Adipose tissue (tissue), 3 donors: ENCODE results near the gene KAT2A. TPM values are rescaled to one million over a fixed set of nuclear protein-coding genes. Genes with fewer than 3 reads are reported as not detected.

Source experiments
- H3K27ac ChIP-seq: one replicate; pipeline ENCODE4 v1.5.1; 2013; ENCODE audit warnings: low read depth, low read length
- WGBS, 3 donors: extraction: QIAGEN DNeasy Blood & Tissue Kit; methylation state at CpG; one replicate each; pipeline ENCODE4 v1.1.7; 2013; 5-methylcytosine and 5-hydroxymethylcytosine counted together
- polyA plus RNA-seq, 3 donors: library from polyadenylated mRNA; stranded (reverse); fragments of 200-250 nt; gene quantifications; one replicate each; pipeline ENCODE4 v1.2.3, GENCODE V29; 2013
- donor health status: healthy with polysubstance abuse.
- donor health status: Bipolar disorder and iron deficiency.
- donor health status: healthy.

Gene KAT2A
- polyA plus RNA-seq, 3 donors, result 37.5 to 57.1 (median 40.9) TPM

DNA sequence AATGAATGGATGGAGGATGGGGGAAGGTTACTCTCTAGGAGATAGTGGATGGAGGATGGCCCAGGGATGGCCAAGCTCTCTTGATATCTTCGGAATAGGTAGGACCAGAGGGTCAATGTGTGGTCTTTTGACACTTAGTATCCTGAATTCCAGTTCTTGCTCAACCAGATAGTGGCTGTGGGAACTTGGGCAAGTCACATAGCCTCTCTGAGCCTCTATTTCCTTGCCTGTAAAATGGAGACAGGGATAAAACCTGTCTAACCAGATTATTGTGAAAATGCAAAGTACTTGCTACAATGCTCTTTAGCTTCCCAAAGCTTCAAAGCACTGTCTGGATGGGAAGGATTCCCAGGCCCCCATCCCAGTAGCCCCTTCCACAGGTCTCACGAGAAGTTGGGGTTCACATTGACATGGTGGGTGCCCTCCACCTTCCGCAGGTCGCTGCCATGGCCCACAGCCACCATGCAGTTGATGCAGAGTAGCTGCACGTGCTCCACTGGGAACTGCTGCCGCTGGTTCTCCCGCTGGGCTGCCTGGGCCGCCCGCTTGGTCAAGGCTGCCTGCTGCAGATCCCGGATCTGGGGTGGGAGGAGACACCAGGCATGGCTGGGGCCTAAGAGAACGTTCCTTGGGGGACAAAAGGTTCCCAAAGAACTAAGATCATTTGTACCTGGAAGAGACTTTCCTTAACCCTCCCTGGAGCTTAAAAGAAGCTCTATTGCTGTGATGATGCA is 17.8 kb downstream of the KAT2A start:
- H3K27ac ChIP-seq, result no peak overlapping the region
- 84 to 90% (median 87%) methylated on average over 11 of the region's 11 CpGs for WGBS, 3 donors

DNA sequence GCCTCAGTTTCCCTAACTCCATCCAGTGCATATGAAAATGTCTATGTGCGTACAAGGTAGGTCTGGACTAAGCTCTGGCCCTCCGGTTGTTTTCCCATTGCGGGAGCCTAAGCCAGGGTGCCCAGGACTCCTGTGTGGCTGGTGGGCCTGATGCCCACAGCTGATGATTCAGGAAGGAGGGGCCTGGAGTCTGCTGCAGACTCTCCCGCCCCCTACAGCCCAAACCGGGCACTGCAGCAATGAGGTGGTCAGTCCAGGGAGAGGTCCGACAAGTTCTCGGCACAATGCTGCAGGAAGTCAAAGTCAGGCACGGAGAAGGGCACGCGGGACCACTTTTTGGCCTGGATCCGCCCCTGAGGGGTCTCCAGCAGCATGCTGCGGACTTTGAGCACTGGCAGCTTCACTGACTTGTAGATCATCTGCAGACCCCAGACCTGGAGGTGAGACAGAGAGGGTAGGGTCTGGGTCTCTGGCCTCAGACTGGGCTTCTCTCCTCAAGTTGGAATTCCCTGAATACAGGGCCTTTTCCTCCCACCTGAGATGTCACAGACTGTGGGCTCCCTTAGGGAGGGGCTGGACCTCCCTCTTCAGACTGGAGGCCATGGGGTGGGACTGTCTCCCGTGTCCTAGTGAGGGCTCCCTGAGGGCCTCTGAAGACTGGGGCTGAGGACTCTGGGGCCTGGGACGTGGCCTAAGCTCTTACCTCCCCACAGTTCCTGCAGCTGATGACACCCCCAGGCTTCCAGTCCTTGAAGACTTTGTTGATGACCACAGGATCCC is 19.5 kb downstream of the KAT2A start:
- WGBS, 3 donors, result 41 to 46% (median 44%) methylated on average over 14 of the region's 14 CpGs

DNA sequence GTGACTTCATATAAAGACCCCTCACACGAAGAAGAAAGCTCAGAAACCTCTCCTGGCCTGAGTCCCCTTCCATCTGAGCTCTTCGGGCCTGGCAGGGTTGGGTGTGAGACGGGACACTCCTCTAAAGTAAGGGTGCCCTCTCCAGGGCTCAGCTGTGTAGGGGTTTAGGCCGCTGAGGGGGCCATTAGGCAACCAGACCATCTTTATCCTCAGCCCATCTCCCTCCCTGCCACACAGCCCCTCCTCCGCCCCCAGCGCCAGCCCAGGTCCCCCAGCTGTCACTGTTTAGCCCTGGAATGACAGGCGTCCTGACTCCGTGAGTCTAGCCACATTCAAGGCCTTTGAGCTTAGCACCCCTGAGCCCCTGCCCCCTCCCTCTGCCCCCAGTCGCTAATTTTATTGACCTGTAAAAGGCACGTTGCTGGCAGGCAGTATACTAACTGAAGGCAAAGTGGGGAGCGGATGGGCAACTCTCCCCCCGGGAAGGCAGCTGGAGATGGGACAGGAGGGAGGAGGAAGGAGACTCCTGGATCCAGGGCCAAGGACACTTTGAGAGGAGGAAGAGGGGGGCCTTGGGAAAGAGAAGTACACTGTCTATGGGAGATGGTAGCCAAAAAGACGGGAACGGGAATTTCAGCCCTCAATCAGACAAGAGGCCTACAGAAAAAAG is 22.3 kb downstream of the KAT2A start:
- no peak overlapping the region for H3K27ac ChIP-seq
- 67 to 73% (median 71%) methylated on average over 14 of the region's 14 CpGs for WGBS, 3 donors

More for the DNA sequence above, 19.5 kb downstream of the KAT2A start:
- H3K27ac ChIP-seq, result no peak overlapping the region

DNA sequence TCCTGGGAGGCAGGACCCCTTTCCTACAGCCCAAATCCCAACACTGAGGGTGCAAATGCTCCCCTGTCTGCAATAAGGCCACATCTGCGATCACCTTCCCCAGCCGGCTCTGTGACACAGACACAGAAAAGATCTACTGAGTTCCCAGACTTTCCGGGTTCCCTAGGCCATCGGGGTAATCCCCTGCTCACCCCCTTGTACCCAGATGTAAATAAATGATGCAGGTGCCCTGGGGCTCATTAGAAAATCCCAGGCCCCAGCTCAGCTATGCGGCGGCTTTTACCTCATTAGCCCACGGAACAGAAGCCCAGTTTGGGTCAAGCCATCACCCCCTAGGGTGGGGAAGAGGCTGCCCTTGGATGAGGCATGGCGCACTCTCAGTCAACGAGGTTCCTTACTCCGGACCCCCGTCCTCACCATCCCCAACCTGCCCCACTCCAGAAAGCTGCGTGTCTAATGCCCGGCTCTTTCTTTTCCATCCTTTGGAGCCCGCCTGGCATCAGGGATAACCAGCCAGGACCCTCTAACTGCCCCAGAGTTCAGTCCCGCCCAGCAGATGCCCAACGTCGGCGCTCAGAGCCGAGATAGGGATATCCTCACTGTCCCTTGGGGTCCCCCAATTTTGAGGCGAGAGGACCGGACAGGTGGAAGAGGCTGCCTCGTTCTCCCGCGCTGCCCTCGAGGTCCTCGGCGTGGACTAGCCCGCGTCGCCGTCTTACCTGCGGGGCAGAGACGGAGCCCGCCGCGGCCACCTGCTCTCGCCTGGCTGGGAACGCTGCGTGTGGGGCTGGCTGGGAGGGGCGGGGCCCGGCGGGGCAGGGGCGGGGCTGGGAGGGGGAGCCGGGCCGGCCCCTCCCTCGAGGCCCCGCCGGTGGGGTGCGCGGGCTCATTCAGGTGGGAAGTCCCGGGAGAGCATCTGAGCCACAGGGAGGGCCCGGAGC is 23.2 kb downstream of the KAT2A start, which contains the start of gene ZNF385C:
Gene ZNF385C, minus strand, starts transcription at position 783 of the 941 bp plus-strand sequence. CDS start 35,417 bp downstream, outside the sequence.
- WGBS, 3 donors, result 11 to 16% (median 13%) methylated on average over 39 to 52 of the region's 52 CpGs
- no peak within 1 kb of the TSS for H3K27ac ChIP-seq

DNA sequence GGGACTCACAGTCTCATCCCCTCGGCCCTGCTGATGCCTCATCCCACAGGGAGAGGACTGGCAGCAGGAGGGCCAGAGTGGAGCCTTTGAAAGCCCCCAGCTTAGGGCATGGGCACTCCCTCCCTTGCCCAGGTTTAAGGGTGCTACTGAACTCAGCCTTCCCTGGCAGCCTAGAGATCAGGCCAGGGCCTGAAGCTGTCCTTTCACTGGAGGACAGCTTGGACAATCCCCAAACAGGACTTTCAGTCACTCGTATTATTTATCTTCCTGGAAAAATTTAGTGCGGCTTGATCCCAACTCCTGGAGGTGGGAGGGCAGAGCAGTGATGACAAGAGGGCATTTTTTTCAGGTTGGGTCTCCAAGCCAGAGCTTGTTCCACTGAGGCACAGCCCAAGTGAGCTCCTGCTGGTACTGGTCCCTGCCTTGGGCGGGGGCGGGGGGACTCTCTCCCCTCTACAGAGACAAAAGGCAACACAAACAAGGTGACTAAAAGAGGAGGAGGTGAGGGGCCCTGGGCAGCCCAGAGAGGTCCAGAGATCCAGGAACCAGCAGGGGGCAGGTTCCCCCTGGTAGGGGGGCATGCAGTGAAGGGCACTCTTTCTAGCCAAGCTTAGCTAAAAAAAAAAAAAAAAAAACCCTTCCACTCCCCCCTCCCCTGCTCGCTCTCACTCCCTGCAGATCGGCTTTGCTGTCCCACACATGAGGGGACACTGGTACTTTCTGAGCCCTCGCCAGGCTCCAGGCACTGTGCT is 24.6 kb downstream of the KAT2A start:
- H3K27ac ChIP-seq, result no peak overlapping the region
- 69 to 78% (median 70%) methylated on average over 8 of the region's 8 CpGs for WGBS, 3 donors

DNA sequence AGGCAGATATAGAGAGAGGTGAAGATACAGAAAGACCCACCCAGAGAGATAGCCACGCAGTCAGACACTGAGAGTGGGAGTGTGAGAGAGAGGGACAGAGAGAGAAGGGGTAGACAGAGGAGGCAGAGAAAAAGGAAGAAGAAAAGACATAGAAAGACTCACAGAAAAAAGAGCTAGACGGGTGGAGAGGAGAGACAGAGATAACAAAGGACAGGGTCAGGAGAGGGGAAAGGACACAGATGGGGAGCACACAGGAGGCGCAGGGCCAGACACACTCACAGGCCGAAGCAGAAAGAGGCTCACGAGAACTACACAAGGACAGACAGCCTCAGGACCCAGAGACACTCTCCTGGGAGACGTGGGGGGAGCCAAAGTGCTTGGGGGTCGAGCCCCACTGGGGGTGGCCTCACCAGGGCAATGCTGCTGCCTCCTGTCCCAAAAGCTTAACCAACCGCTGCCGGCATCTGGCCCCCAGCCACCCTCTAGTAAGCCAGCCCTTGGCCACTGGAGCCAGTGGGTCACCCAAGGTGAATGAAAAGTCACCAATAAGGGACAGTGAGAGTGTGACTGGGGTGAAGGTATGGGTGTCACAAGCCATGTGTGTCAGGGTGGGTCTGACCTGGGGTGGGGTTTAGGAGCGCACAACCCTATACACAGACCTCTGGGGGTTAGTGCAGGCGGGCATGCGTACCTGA is 26.6 kb downstream of the KAT2A start:
- no peak overlapping the region for H3K27ac ChIP-seq
- 87 to 92% (median 88%) methylated on average over 12 of the region's 12 CpGs for WGBS, 3 donors

DNA sequence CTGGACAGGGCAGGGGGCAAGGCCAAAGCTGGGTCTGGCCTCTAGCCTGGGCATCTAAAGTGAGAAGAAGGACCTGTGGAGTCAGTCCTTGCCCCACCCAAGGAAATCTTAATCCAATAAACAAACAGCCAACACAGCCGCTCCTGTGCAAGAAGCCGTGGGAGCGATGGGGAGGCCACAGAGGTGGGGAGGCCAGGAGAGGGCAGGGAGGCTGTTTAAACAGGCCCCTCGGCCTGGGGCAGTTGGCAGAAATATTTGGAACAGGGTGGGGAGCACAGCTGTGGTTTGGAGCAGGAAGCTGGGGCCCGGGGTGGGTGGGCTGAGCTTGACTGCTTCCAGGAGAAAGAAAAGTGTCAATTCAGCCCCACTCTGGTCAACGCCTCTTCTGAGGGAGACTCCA is 28.2 kb downstream of the KAT2A start:
- 56 to 76% (median 60%) methylated on average over 6 of the region's 6 CpGs for WGBS, 3 donors
- H3K27ac ChIP-seq, result no peak overlapping the region

DNA sequence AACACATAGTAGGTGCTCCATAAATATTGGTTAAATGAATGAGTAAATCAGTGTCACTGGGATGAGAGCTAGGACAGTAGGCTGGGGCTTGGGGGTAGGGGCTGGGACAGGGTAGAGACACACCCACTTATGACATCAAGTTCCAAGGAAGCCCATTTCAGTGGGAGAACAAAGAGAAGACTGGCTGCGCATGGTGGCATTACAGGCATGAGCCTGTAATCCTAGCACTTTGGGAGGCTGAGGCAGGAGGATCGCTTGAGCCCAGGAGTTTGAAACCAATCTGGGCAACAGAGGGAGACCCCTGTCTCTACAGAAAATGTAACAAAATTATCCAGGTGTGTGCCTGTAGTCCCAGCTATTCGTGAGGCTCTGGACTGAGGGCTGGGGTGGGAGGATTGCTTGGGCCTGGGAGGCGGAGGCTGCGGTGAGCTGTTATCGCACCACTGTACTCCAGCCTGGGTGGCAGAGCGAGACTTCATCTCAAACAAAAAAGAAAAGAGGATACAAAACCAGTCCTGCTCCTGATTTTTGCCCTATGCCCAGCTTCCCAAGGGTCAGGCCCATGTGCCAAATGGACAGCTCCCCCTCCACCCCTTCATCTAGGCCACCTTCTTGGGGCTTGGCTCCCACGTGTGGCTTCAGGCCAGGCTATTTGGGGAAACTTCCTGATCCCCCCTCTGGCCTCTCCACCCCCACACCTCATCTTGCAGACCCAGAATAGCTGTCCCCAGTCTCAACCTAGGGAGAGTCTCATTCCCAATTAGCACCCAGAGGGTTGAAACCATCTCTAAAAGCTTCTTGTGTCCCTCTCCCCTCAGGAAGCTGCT is 30.0 kb downstream of the KAT2A start:
- WGBS, 3 donors, result 86 to 89% (median 87%) methylated on average over 8 of the region's 8 CpGs
- H3K27ac ChIP-seq, result no peak overlapping the region

DNA sequence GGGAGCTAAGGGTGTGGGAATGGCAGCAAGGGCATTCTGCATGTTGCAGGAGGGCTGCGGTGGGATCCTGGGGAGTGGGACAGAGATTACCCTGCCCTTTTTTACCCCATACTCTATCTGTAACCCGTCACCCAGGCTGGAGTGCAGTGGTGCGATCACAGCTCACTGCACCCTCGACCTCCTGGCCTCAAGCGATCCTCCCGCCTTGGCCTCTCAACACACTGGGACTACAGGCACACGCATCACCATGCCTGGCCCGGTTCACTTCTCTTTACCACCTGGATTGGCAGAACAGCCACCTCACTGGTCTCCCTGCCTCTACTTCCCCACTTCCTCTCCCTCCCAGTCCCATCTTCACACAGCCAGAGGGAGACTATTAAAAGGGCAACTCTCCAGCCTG is 32.4 kb downstream of the KAT2A start:
- H3K27ac ChIP-seq, result no peak overlapping the region
- 86 to 91% (median 87%) methylated on average over 8 of the region's 8 CpGs for WGBS, 3 donors

DNA sequence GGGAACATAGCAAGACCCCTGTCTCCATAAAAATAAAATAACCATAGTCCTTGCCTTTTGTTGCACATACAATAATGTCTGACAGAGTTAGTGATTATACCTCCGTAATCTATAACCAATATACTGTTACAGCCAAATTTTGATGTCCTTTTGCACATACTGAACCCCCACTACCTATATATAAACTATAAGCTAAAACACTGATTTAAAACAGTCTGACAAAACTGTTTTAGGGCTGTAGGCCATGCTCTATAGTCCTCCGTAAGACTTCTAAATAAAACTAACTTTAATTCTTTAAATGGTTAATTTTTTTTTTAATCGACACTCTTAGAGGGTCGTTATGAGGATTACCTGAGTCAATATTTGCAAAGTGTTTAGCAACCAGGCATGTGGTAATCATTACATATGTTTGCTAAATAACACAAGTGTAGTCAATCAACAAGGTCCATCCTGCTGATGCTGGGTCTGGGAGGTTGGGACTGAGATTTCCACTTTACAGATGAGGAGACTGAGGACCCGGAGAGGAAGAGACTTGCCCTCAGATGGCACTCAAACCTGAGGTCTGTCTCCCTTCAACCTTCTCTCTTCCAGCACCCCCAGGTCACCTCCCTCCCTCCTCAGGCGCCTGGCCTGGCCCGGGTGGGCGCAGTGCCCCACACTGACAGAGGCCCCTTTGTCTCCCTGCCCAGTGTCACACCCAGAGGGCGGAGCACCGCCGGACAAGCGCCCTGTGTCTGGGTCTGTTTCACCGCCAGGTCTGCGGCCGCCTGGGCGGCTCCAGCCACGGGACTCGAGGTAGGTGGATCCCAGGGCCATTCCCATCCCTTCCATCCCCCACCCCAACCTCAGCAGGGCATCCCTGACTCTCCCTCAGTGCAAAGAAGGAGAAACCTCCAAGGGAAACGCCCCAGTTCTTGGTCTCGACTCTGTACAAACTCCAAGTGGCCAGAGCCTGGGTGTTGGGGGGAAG is 33.1 kb downstream of the KAT2A start:
- 36 to 75% (median 68%) methylated on average over 20 of the region's 20 CpGs for WGBS, 3 donors
- no peak overlapping the region for H3K27ac ChIP-seq

DNA sequence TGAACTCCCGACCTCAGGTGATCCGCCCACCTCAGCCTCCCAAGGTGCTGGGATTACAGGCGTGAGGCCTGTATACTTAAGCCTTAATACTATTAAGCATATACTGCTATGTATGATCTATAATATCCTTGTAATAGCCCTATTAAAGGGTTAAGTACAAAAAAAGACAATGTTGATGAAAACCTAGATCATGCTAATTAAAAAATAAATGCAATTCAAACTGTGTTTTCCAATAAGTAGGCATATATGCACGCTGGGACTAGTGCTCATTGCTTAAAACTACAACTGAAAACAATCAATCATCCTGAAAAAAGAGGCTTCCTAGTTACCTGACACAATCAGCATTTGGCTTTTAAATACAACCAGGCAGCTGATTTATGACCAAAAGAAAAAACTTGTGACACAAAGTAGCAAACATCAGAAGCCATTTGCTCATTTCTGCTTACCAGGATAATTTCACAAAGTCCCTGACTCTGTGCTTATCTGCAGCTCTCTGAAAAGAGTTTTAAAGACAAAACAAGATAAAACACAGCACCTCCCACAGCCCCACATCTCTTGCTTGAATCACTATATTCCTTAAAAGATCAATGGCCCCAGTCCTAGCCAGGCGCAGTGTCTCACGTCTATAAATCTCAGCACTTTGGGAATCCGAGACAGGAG is 34.0 kb downstream of the KAT2A start:
- WGBS, 3 donors, result 71 to 82% (median 79%) methylated on average over 7 of the region's 7 CpGs
- H3K27ac ChIP-seq, result no peak overlapping the region

DNA sequence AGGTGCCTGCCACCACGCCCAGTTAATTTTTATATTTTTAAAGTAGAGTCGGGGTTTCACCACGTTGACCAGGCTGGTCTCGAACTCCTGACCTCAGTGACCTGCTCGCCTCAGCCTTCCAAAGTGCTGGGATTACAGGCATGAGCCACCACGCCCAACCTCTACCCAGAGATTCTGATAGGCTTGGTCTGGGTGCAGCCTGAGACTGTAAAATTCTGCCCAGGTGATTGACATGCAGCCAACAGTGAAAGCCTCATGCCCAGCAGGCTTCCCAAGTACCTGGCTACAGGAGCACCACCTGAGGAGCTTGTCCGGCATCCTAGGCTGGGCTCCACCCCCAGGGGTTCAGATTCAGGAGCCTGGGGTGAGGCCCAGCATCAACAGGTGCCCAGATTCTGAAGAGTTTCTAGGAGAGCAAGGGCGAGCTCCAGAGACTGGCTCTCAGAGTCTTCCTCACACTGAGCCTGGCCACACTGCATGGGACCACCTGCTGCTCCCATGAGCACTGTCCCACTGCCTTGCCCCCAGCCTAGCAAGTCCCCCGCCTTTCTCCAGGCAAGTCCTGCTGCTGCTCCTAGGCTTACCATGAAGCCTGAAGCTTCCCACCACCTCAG is 39.5 kb downstream of the KAT2A start:
- no peak overlapping the region for H3K27ac ChIP-seq
- WGBS, 3 donors, result 85 to 88% (median 86%) methylated on average over 9 of the region's 9 CpGs

DNA sequence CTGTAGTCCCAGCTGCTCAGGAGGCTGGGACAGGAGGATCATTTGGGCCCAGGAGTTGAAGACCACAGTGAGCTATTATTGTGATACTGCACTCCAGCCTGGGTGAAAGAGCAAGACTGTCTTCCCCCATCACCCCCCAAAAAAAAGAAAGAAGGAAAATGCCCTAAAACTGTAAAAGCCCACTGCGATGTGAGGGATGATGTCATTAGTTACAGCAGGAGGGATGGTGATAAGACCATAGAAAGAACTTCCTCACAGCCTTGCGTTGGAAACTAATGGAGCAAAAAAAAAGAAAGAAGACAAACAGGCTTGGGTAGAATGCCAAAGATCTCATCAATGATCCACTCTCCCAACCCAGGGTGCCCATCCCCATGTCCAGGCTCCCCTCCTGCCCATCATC is 41.6 kb downstream of the KAT2A start:
- H3K27ac ChIP-seq, result no peak overlapping the region
- 75 to 84% (median 79%) methylated on average over 2 of the region's 2 CpGs for WGBS, 3 donors

DNA sequence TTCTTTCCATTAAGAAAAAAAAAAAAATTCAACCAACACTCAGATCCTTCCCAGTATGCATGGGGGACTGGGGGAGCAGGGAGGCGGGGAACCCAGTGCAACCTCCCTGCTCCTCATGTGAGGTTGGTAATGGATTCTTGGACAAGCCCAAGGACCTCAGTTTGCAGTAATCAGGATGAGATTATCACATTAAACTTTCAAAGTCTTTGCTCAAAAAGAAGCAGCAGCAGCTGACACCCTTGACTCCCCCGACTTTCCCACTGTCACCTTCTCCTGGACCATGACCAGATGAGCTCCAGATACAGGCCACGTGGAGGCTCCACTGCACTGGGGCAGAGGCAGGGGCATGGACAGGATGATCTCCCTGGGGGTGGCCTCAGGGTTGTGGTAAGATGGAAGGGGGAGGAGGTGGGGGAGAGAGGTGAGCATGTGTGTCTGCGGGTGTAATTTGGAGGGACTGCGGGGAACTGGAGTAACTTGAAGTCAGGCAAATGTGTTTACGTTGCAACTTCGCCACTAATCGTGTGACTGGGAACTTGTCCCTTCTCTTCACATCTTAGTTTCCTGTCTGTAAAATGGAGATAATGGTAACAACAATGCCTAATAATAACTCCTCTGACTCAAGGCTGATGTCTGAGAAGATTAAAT is 42.6 kb downstream of the KAT2A start:
- WGBS, 3 donors, result 54 to 78% (median 58%) methylated on average over 8 of the region's 8 CpGs
- no peak overlapping the region for H3K27ac ChIP-seq
